NCI-H526 (cell line): ENCODE results near the gene CIT.

ENCODE experiments used
- DNase-seq, 2 experiments: peaks; one replicate each; lab custom pipeline; 2025; lab: John Stamatoyannopoulos, UW

CIT gene

GRCh38 chr12:119802472-119802871, 74.6 kb downstream of the CIT start:
- no peak for DNase-seq

- DNase-seq, result peak in 1 of 2 experiments; percentile 26
Measured at GRCh38 chr12:119797090-119797489, 80.0 kb downstream of the CIT start.

GRCh38 chr12:119796292-119796691, 80.8 kb downstream of the CIT start:
- DNase-seq, result no peak

GRCh38 chr12:119791453-119791852, 85.7 kb downstream of the CIT start:
- DNase-seq, result no peak

- DNase-seq, result no peak
Measured at GRCh38 chr12:119788786-119789185, 88.3 kb downstream of the CIT start.

GRCh38 chr12:119786539-119786938, 90.6 kb downstream of the CIT start:
- DNase-seq, result no peak

- no peak for DNase-seq
Measured at GRCh38 chr12:119784673-119785072, 92.4 kb downstream of the CIT start.

- no peak for DNase-seq
Measured at GRCh38 chr12:119783787-119784186, 93.3 kb downstream of the CIT start.

GRCh38 chr12:119781804-119782203, 95.3 kb downstream of the CIT start:
- peak in 1 of 2 experiments; percentile 54 for DNase-seq

- peak; percentile 6 to 70 for DNase-seq
Measured at GRCh38 chr12:119780786-119781434, 96.2 kb downstream of the CIT start.

GRCh38 chr12:119775246-119775895, 101.7 kb downstream of the CIT start:
- DNase-seq, result no peak

- DNase-seq, result no peak
Measured at GRCh38 chr12:119772431-119772830, 104.7 kb downstream of the CIT start.

GRCh38 chr12:119770146-119770545, 107.0 kb downstream of the CIT start:
- no peak for DNase-seq

- DNase-seq, result no peak
Measured at GRCh38 chr12:119762619-119763018, 114.5 kb downstream of the CIT start.

GRCh38 chr12:119758722-119759121, 118.4 kb downstream of the CIT start:
- DNase-seq, result no peak

- DNase-seq, result no peak
Measured at GRCh38 chr12:119758234-119758633, 118.9 kb downstream of the CIT start.

- no peak for DNase-seq
Measured at GRCh38 chr12:119751961-119752360, 125.2 kb downstream of the CIT start.

- DNase-seq, result no peak
Measured at GRCh38 chr12:119749666-119750065, 127.5 kb downstream of the CIT start.

GRCh38 chr12:119748497-119748896, 128.6 kb downstream of the CIT start:
- no peak for DNase-seq

- no peak for DNase-seq
Measured at GRCh38 chr12:119746169-119746568, 131.0 kb downstream of the CIT start.

GRCh38 chr12:119744900-119745606, 132.1 kb downstream of the CIT start:
- no peak for DNase-seq

GRCh38 chr12:119742700-119743099, 134.4 kb downstream of the CIT start:
- no peak for DNase-seq

- no peak for DNase-seq
Measured at GRCh38 chr12:119740830-119741229, 136.3 kb downstream of the CIT start.
